ENCODE measurements around the gene CNTNAP2. TPM values are rescaled to one million over a fixed set of nuclear protein-coding genes. Genes with fewer than 3 reads are reported as not detected.

The CNTNAP2 gene
- total RNA-seq, 1 experiment from 2014 or later: 0.03 TPM

DNA sequence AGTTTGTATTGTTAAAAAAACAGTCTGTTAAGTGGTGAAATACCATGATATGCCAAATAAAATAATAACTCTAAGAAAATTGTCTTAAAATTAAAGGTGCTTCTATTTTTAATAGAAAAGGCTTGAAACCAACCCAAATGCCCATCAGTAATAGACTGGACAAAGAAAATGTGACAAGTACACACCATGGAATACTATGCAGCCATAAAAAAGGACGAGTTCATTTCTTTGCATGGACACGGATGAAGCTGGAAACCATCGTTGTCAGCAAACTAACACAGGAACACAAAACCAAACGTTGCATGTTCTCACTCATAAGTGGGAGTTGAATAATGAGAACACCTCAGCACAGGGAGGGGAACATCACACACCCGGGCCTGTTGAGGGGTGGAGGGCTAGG is 7.1 kb downstream of the CNTNAP2 start:
- intact Hi-C loops (cut with micrococcal nuclease; ENCODE audit: unreplicated experiment): no loop called here

DNA sequence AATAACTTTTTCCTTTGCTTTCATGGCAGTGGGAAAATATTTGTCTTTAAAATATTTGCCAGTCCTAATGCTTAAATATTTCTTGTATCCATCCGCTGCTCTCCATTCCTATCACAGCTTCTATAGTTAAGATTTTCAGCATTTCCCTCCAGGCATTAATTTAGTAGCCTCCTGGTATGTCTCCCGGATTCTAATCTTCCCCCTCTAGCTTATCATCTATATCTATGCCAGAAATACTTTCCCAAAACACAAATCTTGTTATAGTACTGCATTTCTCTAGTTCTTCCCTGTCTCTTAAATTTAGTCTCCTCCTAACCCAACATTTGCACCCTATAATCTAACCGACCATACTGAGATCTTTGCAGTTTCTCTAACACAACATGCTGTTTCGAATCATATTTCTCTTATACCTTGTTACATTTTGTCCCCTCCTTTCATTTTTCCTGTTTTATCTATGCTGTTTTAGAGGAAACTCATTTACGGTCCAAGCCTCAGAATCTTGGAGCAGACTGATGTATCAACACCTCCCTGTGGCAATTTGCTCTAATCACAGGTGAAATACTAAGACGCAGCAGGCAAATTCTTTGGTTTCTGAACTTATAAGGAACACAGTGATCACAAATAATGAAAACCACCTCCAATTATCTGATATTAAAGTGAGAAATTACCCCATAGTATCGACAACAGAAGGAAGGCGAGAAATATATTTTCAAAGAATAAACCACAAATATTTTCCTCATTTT is 10.3 kb downstream of the CNTNAP2 start:
- ChIA-PET POLR2A (no interaction called here), CTCF (no interaction called here)
- TF ChIP-seq TCF7L2 (IDR thresholded peaks at IDR 0.05; ENCODE audit: low read depth, low read length): no peak
- TF ChIP-seq, protein P1, sequence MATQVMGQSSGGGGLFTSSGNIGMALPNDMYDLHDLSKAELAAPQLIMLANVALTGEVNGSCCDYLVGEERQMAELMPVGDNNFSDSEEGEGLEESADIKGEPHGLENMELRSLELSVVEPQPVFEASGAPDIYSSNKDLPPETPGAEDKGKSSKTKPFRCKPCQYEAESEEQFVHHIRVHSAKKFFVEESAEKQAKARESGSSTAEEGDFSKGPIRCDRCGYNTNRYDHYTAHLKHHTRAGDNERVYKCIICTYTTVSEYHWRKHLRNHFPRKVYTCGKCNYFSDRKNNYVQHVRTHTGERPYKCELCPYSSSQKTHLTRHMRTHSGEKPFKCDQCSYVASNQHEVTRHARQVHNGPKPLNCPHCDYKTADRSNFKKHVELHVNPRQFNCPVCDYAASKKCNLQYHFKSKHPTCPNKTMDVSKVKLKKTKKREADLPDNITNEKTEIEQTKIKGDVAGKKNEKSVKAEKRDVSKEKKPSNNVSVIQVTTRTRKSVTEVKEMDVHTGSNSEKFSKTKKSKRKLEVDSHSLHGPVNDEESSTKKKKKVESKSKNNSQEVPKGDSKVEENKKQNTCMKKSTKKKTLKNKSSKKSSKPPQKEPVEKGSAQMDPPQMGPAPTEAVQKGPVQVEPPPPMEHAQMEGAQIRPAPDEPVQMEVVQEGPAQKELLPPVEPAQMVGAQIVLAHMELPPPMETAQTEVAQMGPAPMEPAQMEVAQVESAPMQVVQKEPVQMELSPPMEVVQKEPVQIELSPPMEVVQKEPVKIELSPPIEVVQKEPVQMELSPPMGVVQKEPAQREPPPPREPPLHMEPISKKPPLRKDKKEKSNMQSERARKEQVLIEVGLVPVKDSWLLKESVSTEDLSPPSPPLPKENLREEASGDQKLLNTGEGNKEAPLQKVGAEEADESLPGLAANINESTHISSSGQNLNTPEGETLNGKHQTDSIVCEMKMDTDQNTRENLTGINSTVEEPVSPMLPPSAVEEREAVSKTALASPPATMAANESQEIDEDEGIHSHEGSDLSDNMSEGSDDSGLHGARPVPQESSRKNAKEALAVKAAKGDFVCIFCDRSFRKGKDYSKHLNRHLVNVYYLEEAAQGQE (IDR thresholded peaks at IDR 0.05; ENCODE audit: insufficient read depth in 1 of 2, low read depth in 2 of 2, low read length in 1 of 2): no peak
- TF ChIP-seq, protein P2, sequence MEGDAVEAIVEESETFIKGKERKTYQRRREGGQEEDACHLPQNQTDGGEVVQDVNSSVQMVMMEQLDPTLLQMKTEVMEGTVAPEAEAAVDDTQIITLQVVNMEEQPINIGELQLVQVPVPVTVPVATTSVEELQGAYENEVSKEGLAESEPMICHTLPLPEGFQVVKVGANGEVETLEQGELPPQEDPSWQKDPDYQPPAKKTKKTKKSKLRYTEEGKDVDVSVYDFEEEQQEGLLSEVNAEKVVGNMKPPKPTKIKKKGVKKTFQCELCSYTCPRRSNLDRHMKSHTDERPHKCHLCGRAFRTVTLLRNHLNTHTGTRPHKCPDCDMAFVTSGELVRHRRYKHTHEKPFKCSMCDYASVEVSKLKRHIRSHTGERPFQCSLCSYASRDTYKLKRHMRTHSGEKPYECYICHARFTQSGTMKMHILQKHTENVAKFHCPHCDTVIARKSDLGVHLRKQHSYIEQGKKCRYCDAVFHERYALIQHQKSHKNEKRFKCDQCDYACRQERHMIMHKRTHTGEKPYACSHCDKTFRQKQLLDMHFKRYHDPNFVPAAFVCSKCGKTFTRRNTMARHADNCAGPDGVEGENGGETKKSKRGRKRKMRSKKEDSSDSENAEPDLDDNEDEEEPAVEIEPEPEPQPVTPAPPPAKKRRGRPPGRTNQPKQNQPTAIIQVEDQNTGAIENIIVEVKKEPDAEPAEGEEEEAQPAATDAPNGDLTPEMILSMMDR (IDR thresholded peaks at IDR 0.05): no peak
- TF ChIP-seq POLR2AphosphoS5 (IDR thresholded peaks at IDR 0.05; ENCODE audit: low read depth, low read length): no peak
- TF ChIP-seq SIN3A (IDR thresholded peaks at IDR 0.05; ENCODE audit: borderline replicate concordance, insufficient read depth, low read depth, low read length): no peak
- Histone ChIP-seq H3K4me1 (ENCODE audit: control insufficient read depth, insufficient read depth, low read length) (no peaks in the 10 kb centered on the region), H3K27me3 (ENCODE audit: control insufficient read depth, insufficient read depth, low read length) (no peaks in the 10 kb centered on the region), H3K36me3 (ENCODE audit: control insufficient read depth, insufficient read depth, low read length) (no peaks in the 10 kb centered on the region), H3K4me3 (ENCODE audit: low read depth in 2 of 2, low read length in 2 of 2) (no peak overlapping the region), H3K9me3 (ENCODE audit: control insufficient read depth, insufficient read depth, low read depth, low read length) (no peaks in the 10 kb centered on the region), H3K27ac (ENCODE audit: low read length) (no peak overlapping the region)
- no peak for DNase-seq (ENCODE audit: low read depth, low spot score)
- ATAC-seq: no peak
- BruUV-seq (replicated peaks): no TSS peak
- in situ Hi-C loops (cut with HindIII; ENCODE audit: low pct_unique_long_range_greater_than_20kb, low sequenced_read_pairs): no loop called here
- intact Hi-C loops (cut with micrococcal nuclease; ENCODE audit: unreplicated experiment): no loop called here

More for the DNA sequence above, 7.1 kb downstream of the CNTNAP2 start:
- POLR2A ChIA-PET: no interaction called here
- CTCF ChIA-PET: no interaction called here
- Histone ChIP-seq H3K27me3 (ENCODE audit: control insufficient read depth, insufficient read depth, low read length) (no peaks in the 10 kb centered on the region), H3K9me3 (ENCODE audit: control insufficient read depth, insufficient read depth, low read depth, low read length) (no peaks in the 10 kb centered on the region), H3K4me3 (ENCODE audit: low read depth in 2 of 2, low read length in 2 of 2) (no peak overlapping the region), H3K36me3 (ENCODE audit: control insufficient read depth, insufficient read depth, low read length) (no peaks in the 10 kb centered on the region), H3K4me1 (ENCODE audit: control insufficient read depth, insufficient read depth, low read length) (no peaks in the 10 kb centered on the region), H3K27ac (ENCODE audit: low read length) (no peak overlapping the region)
- TF ChIP-seq, protein P2 (IDR thresholded peaks at IDR 0.05): no peak
- TF ChIP-seq, protein P1 (IDR thresholded peaks at IDR 0.05; ENCODE audit: insufficient read depth in 1 of 2, low read depth in 2 of 2, low read length in 1 of 2): no peak
- TF ChIP-seq TCF7L2 (IDR thresholded peaks at IDR 0.05; ENCODE audit: low read depth, low read length): no peak
- no peak for TF ChIP-seq POLR2AphosphoS5 (IDR thresholded peaks at IDR 0.05; ENCODE audit: low read depth, low read length)
- TF ChIP-seq SIN3A (IDR thresholded peaks at IDR 0.05; ENCODE audit: borderline replicate concordance, insufficient read depth, low read depth, low read length): no peak
- ATAC-seq (no peak), DNase-seq (ENCODE audit: low read depth, low spot score) (no peak)
- in situ Hi-C loops (cut with HindIII; ENCODE audit: low pct_unique_long_range_greater_than_20kb, low sequenced_read_pairs): no loop called here
- BruUV-seq (replicated peaks): no TSS peak
